IMR-90 (cell line): ENCODE data around the gene RPS4Y2. TPM values are rescaled to one million over a fixed set of nuclear protein-coding genes. Genes with fewer than 3 reads are reported as not detected.

Source experiments
- ATAC-seq: fragments of 200-7000 bp; cut with Tn5 transposase; 2 replicates; pipeline ENCODE4 v1.9.1; 2020; ENCODE audit warnings: low read depth, mild to moderate bottlenecking, moderate library complexity
- BruUV-seq: library from RNA; stranded (reverse); fragments of 400-500 nt; replicated peaks from 2 replicates; lab custom pipeline; 2021; lab: Mats Ljungman, UMichigan
- CTCF ChIA-PET: fragments of 300-600 bp; formaldehyde crosslinking; extraction: SDS; loops from one replicate; lab custom pipeline; 2021; ENCODE audit warnings: antibody characterized with exemption; lab: Yijun Ruan, JAX
- POLR2A ChIA-PET: fragments of 300-600 bp; sonication (Branson Sonifier 250); formaldehyde crosslinking; loops from one replicate; lab custom pipeline; 2022; ENCODE audit warnings: antibody characterized with exemption; ENCODE audit not compliant: unreplicated experiment; lab: Charles Lee
- DNase-seq: peaks from one replicate; pipeline ENCODE4 v3.0.0; 2013
- H2AFZ ChIP-seq: replicated peaks from 2 replicates; pipeline ENCODE3; 2013; ENCODE audit warnings: low read length, mild to moderate bottlenecking; ENCODE audit not compliant: poor library complexity
- H2AK5ac ChIP-seq: 2 replicates; pipeline ENCODE4 v1.6.1; 2013; ENCODE audit warnings: low read depth, low read length, inconsistent platforms
- H2AK9ac ChIP-seq: replicated peaks from 2 replicates; pipeline ENCODE3; 2013; ENCODE audit warnings: mild to moderate bottlenecking, low read depth, low read length, moderate library complexity; ENCODE audit not compliant: poor library complexity
- H2BK120ac ChIP-seq: 2 replicates; pipeline ENCODE4 v1.6.1; 2013; ENCODE audit warnings: low read depth, low read length, inconsistent platforms
- H2BK15ac ChIP-seq: 3 replicates; pipeline ENCODE4 v1.6.1; 2013; ENCODE audit warnings: low read depth, low read length, inconsistent platforms
- H2BK20ac ChIP-seq: 2 replicates; pipeline ENCODE4 v1.6.1; 2013; ENCODE audit warnings: low read depth, mild to moderate bottlenecking, inconsistent platforms, low read length, moderate library complexity
- H2BK5ac ChIP-seq: 2 replicates; pipeline ENCODE4 v1.6.1; 2013; ENCODE audit warnings: mild to moderate bottlenecking, low read depth, low read length, inconsistent platforms; ENCODE audit not compliant: poor library complexity, severe bottlenecking
- H3K14ac ChIP-seq: replicated peaks from 2 replicates; pipeline ENCODE4 v1.6.1; 2013; ENCODE audit warnings: low read depth, low read length, inconsistent platforms
- H3K18ac ChIP-seq: 2 replicates; pipeline ENCODE4 v1.6.1; 2013; ENCODE audit warnings: low read depth, low read length, control low read depth
- H3K23ac ChIP-seq: 2 replicates; pipeline ENCODE4 v1.6.1; 2013; ENCODE audit warnings: low read depth, low read length, inconsistent platforms
- H3K27ac ChIP-seq: 2 replicates; pipeline ENCODE4 v1.5.1; 2013; ENCODE audit warnings: mild to moderate bottlenecking, control low read depth, low read length; ENCODE audit not compliant: insufficient read depth
- H3K27me3 ChIP-seq: 2 replicates; pipeline ENCODE4 v1.6.1; 2013; ENCODE audit warnings: low read length; ENCODE audit not compliant: control insufficient read depth, insufficient read depth
- H3K36me3 ChIP-seq: 2 replicates; pipeline ENCODE4 v1.6.1; 2013; ENCODE audit warnings: low read length, mixed read lengths; ENCODE audit not compliant: control insufficient read depth, insufficient read depth
- H3K4ac ChIP-seq: 2 replicates; pipeline ENCODE4 v1.6.1; 2013; ENCODE audit warnings: low read depth, low read length, inconsistent platforms
- H3K4me1 ChIP-seq: 2 replicates; pipeline ENCODE4 v1.6.1; 2013; ENCODE audit warnings: low read length, mixed read lengths; ENCODE audit not compliant: control insufficient read depth, insufficient read depth
- H3K4me2 ChIP-seq: 2 replicates; pipeline ENCODE4 v1.6.1; 2013; ENCODE audit warnings: low read depth, mild to moderate bottlenecking, control low read depth, low read length, moderate library complexity
- H3K4me3 ChIP-seq: 2 replicates; pipeline ENCODE4 v1.5.1; 2013; ENCODE audit warnings: low read depth, mild to moderate bottlenecking, control low read depth, low read length, moderate library complexity; ENCODE audit not compliant: insufficient read depth
- H3K56ac ChIP-seq: 2 replicates; pipeline ENCODE4 v1.6.1; 2013; ENCODE audit warnings: low read length, inconsistent platforms; ENCODE audit not compliant: insufficient read depth; ENCODE audit errors: extremely low read depth
- H3K79me1 ChIP-seq, 2 experiments: 2 replicates each; pipeline ENCODE4 v1.6.1; 2013; ENCODE audit warnings: low read length in 2 of 2, inconsistent platforms in 1 of 2, low read depth in 1 of 2
- H3K9ac ChIP-seq: 2 replicates; pipeline ENCODE4 v1.6.1; 2013; ENCODE audit warnings: low read depth, low read length, control low read depth
- H3K9me1 ChIP-seq: 2 replicates; pipeline ENCODE4 v1.6.1; 2013; ENCODE audit warnings: low read length, inconsistent platforms; ENCODE audit not compliant: insufficient read depth
- H3K9me3 ChIP-seq: 2 replicates; pipeline ENCODE4 v1.6.1; 2013; ENCODE audit warnings: low read length; ENCODE audit not compliant: control insufficient read depth, insufficient read depth
- H4K20me1 ChIP-seq: 2 replicates; pipeline ENCODE4 v1.6.1; 2013; ENCODE audit warnings: low read length, inconsistent platforms; ENCODE audit not compliant: insufficient read depth
- H4K5ac ChIP-seq: 2 replicates; pipeline ENCODE4 v1.6.1; 2013; ENCODE audit warnings: mild to moderate bottlenecking, low read depth, low read length, control low read depth
- H4K8ac ChIP-seq, 2 experiments: 2 replicates each; pipeline ENCODE4 v1.6.1; 2013; ENCODE audit warnings: low read depth in 2 of 2, low read length in 2 of 2, control low read depth in 1 of 2, inconsistent platforms in 1 of 2
- H4K91ac ChIP-seq: 2 replicates; pipeline ENCODE4 v1.6.1; 2013; ENCODE audit warnings: low read depth, low read length, inconsistent platforms; ENCODE audit not compliant: insufficient read depth
- BHLHE40 ChIP-seq: fragments of 150-350 bp; IDR thresholded peaks from 2 replicates; pipeline ENCODE4 v1.6.1; 2016; ENCODE audit warnings: mild to moderate bottlenecking, low read depth, low read length
- CEBPB ChIP-seq: IDR thresholded peaks from 2 replicates; pipeline ENCODE4 v1.6.1; 2012; ENCODE audit warnings: low read depth, low read length, improper control_type of control experiment
- MAZ ChIP-seq: IDR thresholded peaks from 2 replicates; pipeline ENCODE4 v1.6.1; 2012; ENCODE audit warnings: low read depth, mild to moderate bottlenecking, low read length, improper control_type of control experiment, moderate library complexity, borderline replicate concordance
- MXI1 ChIP-seq: IDR thresholded peaks from 2 replicates; pipeline ENCODE4 v1.6.1; 2012; ENCODE audit warnings: low read depth, mild to moderate bottlenecking, low read length, moderate library complexity, borderline replicate concordance
- WGBS, 2 experiments: methylation state at CpG; one replicate each; pipeline versions ENCODE4 v1.1.5 to v1.1.7; 2013; ENCODE audit warnings: missing lambda C conversion rate in 2 of 2; ENCODE audit not compliant: insufficient read length in 1 of 2; ENCODE audit errors: extremely low coverage in 2 of 2; 5-methylcytosine and 5-hydroxymethylcytosine counted together
- dilution Hi-C: fragments of 300-500 bp; cut with HindIII; formaldehyde crosslinking; loops from one replicate; pipeline ENCODE4 v1.14.3; 2018; ENCODE audit warnings: low sequenced_read_pairs; ENCODE audit not compliant: unreplicated experiment
- in situ Hi-C: fragments of 300-500 bp; cut with MboI; formaldehyde crosslinking; loops from 3 replicates; pipeline ENCODE4 v1.14.3; 2019; ENCODE audit warnings: low sequenced_read_pairs, inconsistent platforms, mixed read lengths
- intact Hi-C: fragments of 100-400 bp; cut with micrococcal nuclease; formaldehyde crosslinking; loops from 2 replicates; pipeline ENCODE4 v1.10.0; 2022
- polyA plus RNA-seq, 3 experiments: library from polyadenylated mRNA; depleted of rRNA; stranded (reverse); fragments of >200 nt; gene quantifications; 2 replicates each; pipeline ENCODE4 v1.2.3, GENCODE V29; 2012; ENCODE audit warnings: low replicate concordance in 1 of 3
- total RNA-seq: library from RNA; depleted of rRNA; stranded (reverse); fragments of >200 nt; gene quantifications from 2 replicates; pipeline ENCODE4 v1.2.3, GENCODE V29; 2012
- TF ChIP-seq, protein P1 (sequence below): conservative IDR thresholded peaks from 2 replicates; pipeline ENCODE4 v1.5.1; 2012; ENCODE audit warnings: mild to moderate bottlenecking, low read depth, low read length, improper control_type of control experiment
- TF ChIP-seq, protein P2 (sequence below): fragments of 150-350 bp; IDR thresholded peaks from 2 replicates; pipeline ENCODE4 v1.6.1; 2017; ENCODE audit warnings: mild to moderate bottlenecking, antibody characterized with exemption, low read length, low read depth
- TF ChIP-seq, protein P3 (sequence below): fragments of 150-350 bp; IDR thresholded peaks from 2 replicates; pipeline ENCODE4 v1.6.1; 2016; ENCODE audit warnings: low read depth, mild to moderate bottlenecking, low read length, moderate library complexity, borderline replicate concordance

Gene RPS4Y2
- total and polyA plus RNA-seq, 2 of the 4 experiments (the other 2 are of a cell fraction): not detected

DNA sequence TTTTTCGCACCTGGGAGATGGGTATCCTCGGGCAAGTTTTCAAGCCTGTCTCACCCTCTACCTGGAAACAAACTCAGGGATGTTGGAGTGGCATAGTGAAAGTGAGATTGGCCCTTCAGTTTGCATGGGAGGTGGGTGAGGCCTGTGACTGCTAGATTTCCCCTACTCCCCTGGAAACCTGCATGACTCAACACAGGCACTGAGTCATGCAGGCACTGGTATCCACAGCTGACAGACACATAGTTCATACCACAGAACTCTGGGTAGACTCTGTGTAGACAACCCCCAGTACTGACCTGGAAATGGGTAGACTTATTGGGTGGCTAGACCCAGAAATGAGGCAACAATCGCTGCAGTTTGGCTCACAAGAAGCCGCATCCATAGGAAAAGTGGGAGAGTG is 41.5 kb upstream of the RPS4Y2 start:
- ATAC-seq (no peak), DNase-seq (no peak)
- dilution Hi-C loops (no loop called here), in situ Hi-C loops (no loop called here), intact Hi-C loops (no loop called here)
- Histone ChIP-seq H3K9me3 (no peaks in the 10 kb centered on the region), H3K23ac (no peak overlapping the region), H2BK120ac (no peak overlapping the region), H2BK20ac (no peak overlapping the region), H4K91ac (no peak overlapping the region), H3K18ac (no peak overlapping the region), H3K9ac (no peak overlapping the region), H2BK5ac (no peak overlapping the region), H3K4me3 (no peak overlapping the region), H3K14ac (no peak overlapping the region), H3K9me1 (no peaks in the 10 kb centered on the region), H3K4ac (no peak overlapping the region), H2AK9ac (no peak overlapping the region), H3K36me3 (no peaks in the 10 kb centered on the region), H2AFZ (no peak overlapping the region), H3K27me3 (no peaks in the 10 kb centered on the region), H3K27ac (no peak overlapping the region), H4K5ac (no peak overlapping the region), H4K8ac (no peak overlapping the region), H3K56ac (no peak overlapping the region), H2AK5ac (no peak overlapping the region), H3K79me1 (no peaks in the 10 kb centered on the region), H2BK15ac (no peak overlapping the region), H3K4me2 (no peak overlapping the region), H3K4me1 (no peaks in the 10 kb centered on the region), H4K20me1 (no peaks in the 10 kb centered on the region)
- ChIA-PET CTCF (no interaction called here), POLR2A (no interaction called here)
- TF ChIP-seq, protein P1, sequence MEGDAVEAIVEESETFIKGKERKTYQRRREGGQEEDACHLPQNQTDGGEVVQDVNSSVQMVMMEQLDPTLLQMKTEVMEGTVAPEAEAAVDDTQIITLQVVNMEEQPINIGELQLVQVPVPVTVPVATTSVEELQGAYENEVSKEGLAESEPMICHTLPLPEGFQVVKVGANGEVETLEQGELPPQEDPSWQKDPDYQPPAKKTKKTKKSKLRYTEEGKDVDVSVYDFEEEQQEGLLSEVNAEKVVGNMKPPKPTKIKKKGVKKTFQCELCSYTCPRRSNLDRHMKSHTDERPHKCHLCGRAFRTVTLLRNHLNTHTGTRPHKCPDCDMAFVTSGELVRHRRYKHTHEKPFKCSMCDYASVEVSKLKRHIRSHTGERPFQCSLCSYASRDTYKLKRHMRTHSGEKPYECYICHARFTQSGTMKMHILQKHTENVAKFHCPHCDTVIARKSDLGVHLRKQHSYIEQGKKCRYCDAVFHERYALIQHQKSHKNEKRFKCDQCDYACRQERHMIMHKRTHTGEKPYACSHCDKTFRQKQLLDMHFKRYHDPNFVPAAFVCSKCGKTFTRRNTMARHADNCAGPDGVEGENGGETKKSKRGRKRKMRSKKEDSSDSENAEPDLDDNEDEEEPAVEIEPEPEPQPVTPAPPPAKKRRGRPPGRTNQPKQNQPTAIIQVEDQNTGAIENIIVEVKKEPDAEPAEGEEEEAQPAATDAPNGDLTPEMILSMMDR: no peak
- TF ChIP-seq CEBPB (no peak), MXI1 (no peak), MAZ (no peak), BHLHE40 (no peak)
- TF ChIP-seq, protein P2, sequence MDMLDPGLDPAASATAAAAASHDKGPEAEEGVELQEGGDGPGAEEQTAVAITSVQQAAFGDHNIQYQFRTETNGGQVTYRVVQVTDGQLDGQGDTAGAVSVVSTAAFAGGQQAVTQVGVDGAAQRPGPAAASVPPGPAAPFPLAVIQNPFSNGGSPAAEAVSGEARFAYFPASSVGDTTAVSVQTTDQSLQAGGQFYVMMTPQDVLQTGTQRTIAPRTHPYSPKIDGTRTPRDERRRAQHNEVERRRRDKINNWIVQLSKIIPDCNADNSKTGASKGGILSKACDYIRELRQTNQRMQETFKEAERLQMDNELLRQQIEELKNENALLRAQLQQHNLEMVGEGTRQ: no peak
- TF ChIP-seq, protein P3, sequence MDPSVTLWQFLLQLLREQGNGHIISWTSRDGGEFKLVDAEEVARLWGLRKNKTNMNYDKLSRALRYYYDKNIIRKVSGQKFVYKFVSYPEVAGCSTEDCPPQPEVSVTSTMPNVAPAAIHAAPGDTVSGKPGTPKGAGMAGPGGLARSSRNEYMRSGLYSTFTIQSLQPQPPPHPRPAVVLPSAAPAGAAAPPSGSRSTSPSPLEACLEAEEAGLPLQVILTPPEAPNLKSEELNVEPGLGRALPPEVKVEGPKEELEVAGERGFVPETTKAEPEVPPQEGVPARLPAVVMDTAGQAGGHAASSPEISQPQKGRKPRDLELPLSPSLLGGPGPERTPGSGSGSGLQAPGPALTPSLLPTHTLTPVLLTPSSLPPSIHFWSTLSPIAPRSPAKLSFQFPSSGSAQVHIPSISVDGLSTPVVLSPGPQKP: no peak
- no TSS peak for BruUV-seq
- WGBS, 2 experiments: no CpG with 5 or more reads among the region's 4 CpGs
